Breast epithelium (tissue), 4 donors: ENCODE measurements around the gene CYP46A1. TPM values are rescaled to one million over a fixed set of nuclear protein-coding genes. Genes with fewer than 3 reads are reported as not detected.

ENCODE experiments used
- DNase-seq, 2 donors: peaks; one replicate each; pipeline ENCODE4 v3.0.0-alpha.2; 2019; ENCODE audit warnings: low spot score in 2 of 2
- H3K27ac ChIP-seq, 2 donors: fragments of 200-600 bp; sonication (generic) in 1 of 2; one replicate each; pipeline ENCODE4 v1.5.1; 2016 to 2019; ENCODE audit warnings: mild to moderate bottlenecking in 1 of 2
- H3K27me3 ChIP-seq, 2 donors: fragments of 200-600 bp; sonication (generic) in 1 of 2; one replicate each; pipeline versions ENCODE4 v1.5.1 to v1.6.0; 2017 to 2019; ENCODE audit warnings: control low read depth in 1 of 2, mild to moderate bottlenecking in 1 of 2
- H3K36me3 ChIP-seq: fragments of 200-600 bp; one replicate; pipeline ENCODE4 v1.5.1; 2019
- H3K4me1 ChIP-seq, 2 donors: fragments of 200-600 bp; sonication (generic); one replicate each; pipeline ENCODE4 v1.5.1; 2016 to 2019; ENCODE audit warnings: control low read depth in 1 of 2
- H3K4me3 ChIP-seq, 3 donors: fragments of 200-600 bp; sonication (generic); 1 replicate in 2 of 3; 2 replicates in 1 of 3; pipeline ENCODE4 v1.5.1; 2016 to 2019; ENCODE audit warnings: mild to moderate bottlenecking in 3 of 3, moderate library complexity in 2 of 3
- H3K9me3 ChIP-seq, 2 donors: fragments of 200-600 bp; sonication (generic) in 1 of 2; one replicate each; pipeline ENCODE4 v1.5.1; 2016 to 2019; ENCODE audit warnings: control low read depth in 1 of 2
- POLR2A ChIP-seq: fragments of 450-650 bp; IDR thresholded peaks from one replicate; pipeline ENCODE4 v1.6.1; 2016; ENCODE audit warnings: antibody characterized with exemption, mild to moderate bottlenecking, moderate library complexity
- POLR2AphosphoS5 ChIP-seq, 3 donors: sonication (generic); formaldehyde crosslinking; IDR thresholded peaks; one replicate each; pipeline ENCODE4 v1.6.1; 2017; ENCODE audit warnings: antibody characterized with exemption in 3 of 3
- intact Hi-C: fragments of 100-400 bp; cut with DNase I; formaldehyde crosslinking; loops from one replicate; pipeline ENCODE4 v1.15.1; 2023; ENCODE audit warnings: low total_unique reads
- total RNA-seq, 3 donors: library from RNA; depleted of rRNA; stranded (reverse); fragments of >200 nt; gene quantifications; one replicate each; pipeline ENCODE4 v1.1.0, GENCODE V29; 2016
- TF ChIP-seq, protein P1 (sequence below), 3 donors: fragments of 450-650 bp; IDR thresholded peaks; one replicate each; pipeline ENCODE4 v1.5.1; 2016 to 2017; ENCODE audit warnings: antibody characterized with exemption in 3 of 3, mild to moderate bottlenecking in 3 of 3, moderate library complexity in 3 of 3

The CYP46A1 gene
- total RNA-seq, 3 donors from 2014 or later = 1.6 to 5.2 (median 2.6) TPM

GRCh38 chr14:99727096-99727870 is 43.2 kb downstream of the CYP46A1 start:
- Histone ChIP-seq H3K9me3 (no peaks in the 10 kb centered on the region), H3K36me3 (no peaks in the 10 kb centered on the region), H3K27me3 (peaks cover 0 to 3% of the 10 kb centered on the region in 2 donors), H3K4me3 (no peak overlapping the region), H3K27ac (no peak overlapping the region), H3K4me1 (no peaks in the 10 kb centered on the region)
- DNase-seq = peak in 1 of 2 donors; percentile 41
- intact Hi-C loops = loop anchor here (5.0 kb wide), 1 partner anchor 160 kb away; no protein-coding TSS in a partner anchor
- no peak for TF ChIP-seq POLR2A
- TF ChIP-seq POLR2AphosphoS5 (IDR thresholded peaks at IDR 0.05) = no peak
- TF ChIP-seq, protein P1, sequence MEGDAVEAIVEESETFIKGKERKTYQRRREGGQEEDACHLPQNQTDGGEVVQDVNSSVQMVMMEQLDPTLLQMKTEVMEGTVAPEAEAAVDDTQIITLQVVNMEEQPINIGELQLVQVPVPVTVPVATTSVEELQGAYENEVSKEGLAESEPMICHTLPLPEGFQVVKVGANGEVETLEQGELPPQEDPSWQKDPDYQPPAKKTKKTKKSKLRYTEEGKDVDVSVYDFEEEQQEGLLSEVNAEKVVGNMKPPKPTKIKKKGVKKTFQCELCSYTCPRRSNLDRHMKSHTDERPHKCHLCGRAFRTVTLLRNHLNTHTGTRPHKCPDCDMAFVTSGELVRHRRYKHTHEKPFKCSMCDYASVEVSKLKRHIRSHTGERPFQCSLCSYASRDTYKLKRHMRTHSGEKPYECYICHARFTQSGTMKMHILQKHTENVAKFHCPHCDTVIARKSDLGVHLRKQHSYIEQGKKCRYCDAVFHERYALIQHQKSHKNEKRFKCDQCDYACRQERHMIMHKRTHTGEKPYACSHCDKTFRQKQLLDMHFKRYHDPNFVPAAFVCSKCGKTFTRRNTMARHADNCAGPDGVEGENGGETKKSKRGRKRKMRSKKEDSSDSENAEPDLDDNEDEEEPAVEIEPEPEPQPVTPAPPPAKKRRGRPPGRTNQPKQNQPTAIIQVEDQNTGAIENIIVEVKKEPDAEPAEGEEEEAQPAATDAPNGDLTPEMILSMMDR (IDR thresholded peaks at IDR 0.05) = no peak

DNA sequence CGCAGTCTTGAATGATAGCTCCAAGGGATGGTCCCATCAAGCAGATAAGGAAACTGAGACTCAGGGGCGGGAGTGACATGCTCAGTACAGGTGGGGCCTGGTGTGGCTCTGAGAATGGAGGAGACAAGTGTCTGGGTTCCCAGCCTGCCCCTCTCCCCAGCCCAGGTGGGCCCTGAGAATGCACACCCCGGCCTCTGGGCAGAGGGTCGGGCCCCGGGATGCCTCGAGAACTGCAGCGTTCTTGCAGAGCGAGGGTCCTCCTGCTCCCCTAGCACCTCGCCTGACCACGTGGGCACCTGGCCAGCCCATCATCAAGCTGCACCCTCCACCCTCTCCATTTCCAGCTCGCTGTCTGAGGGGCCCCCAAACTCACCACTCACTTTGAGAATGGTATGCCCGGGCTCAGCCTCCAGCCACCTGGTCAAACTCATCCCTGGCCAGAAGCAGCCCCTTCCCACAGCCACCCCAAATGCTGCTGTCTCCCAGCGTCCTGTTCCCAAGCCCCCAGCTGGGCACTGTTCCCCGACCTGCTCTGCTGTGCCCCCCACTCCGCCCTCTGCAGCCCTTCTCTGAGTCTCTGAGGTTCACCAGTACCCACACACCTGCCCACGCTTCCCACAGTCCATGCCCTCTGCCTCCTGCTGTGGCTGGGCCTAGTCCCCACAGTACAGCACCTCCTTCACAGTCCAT is 44.3 kb downstream of the CYP46A1 start:
- Histone ChIP-seq H3K36me3 (no peaks in the 10 kb centered on the region), H3K27me3 (peaks cover 0 to 3% of the 10 kb centered on the region in 2 donors), H3K9me3 (no peaks in the 10 kb centered on the region), H3K4me1 (no peaks in the 10 kb centered on the region), H3K4me3 (no peak overlapping the region), H3K27ac (no peak overlapping the region)
- TF ChIP-seq, protein P1 (IDR thresholded peaks at IDR 0.05) = no peak
- TF ChIP-seq POLR2AphosphoS5 (IDR thresholded peaks at IDR 0.05) (no peak), POLR2A (no peak)
- intact Hi-C loops = loop anchor here (5.0 kb wide), 1 partner anchor 159 kb away; no protein-coding TSS in a partner anchor
- peak in 1 of 2 donors; percentile 43 for DNase-seq

DNA sequence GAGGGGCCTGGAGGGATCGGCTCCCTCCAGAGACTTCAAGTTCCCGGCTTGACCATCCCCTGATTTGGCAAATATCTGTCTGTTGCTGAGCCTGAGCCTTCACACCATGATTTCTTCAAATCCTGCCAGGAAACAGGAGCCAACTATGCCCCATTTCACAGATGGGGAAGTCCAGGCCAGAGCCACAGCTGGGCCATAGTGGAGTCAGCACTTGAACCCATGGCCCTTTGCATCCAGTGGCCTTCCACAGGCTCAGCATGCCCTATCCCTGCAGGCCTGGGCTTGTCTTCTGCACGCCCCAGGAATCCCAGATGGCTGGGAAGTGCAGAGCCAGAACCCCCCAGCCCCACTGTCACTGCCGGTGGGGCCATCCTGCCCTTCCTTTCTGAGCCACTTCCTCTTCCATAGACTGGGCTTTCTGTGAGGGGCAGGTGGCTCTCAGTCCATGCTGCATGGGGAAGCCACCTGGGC is 44.9 kb downstream of the CYP46A1 start:
- Histone ChIP-seq H3K27me3 (peaks cover 0 to 3% of the 10 kb centered on the region in 2 donors), H3K4me1 (no peaks in the 10 kb centered on the region), H3K27ac (no peak overlapping the region), H3K4me3 (no peak overlapping the region), H3K36me3 (no peaks in the 10 kb centered on the region), H3K9me3 (no peaks in the 10 kb centered on the region)
- peak in 1 of 2 donors; percentile 19 for DNase-seq
- TF ChIP-seq, protein P1 (IDR thresholded peaks at IDR 0.05) = no peak
- TF ChIP-seq POLR2A (no peak), POLR2AphosphoS5 (IDR thresholded peaks at IDR 0.05) (no peak)
- intact Hi-C loops = loop anchor here (5.0 kb wide), 1 partner anchor 158 kb away; no protein-coding TSS in a partner anchor

DNA sequence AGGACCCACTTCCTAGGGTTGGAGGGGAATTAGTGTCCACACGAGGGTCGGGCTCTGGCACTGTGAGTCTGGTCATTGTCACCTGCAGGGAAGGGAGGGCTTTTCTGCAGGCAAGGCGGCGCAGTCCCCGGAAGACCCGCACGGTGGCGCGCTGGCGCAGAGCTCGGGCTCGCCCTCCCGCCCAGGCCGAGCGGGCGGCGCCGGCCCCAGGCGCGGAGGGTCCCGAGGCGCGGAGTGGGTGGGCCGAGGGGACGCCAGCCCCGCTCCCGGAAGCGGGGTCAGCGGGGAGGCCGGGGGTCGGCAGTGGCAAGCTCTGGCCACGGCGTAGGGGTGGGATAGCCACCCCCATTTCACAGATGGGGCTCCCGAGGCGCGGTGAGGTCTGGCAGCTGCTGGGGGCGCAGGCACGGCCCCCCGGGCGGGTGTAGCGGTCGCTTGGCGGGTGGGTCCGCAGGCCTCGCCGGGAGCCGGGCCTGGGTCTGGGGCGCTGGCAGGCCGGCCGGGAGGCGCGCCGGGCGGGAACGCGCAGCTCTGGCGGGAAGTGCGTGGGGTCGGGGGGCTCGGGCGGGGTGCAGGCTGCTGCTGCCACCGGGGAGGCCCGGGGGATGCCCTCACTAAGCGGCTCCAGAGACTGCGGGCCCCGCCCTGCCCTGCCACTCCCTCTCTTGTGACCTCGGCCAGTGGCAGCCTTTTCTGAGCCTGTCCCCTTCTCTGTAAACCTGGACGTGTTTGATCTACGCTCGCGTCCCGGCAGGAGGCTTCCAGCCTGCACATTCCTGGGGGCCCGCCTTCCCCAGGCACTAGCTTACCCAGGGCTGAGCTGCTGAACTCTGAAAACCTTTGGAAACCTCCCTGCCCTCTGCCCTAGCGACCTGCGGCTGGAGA is 46.1 kb downstream of the CYP46A1 start:
- Histone ChIP-seq H3K27ac (peak overlapping the region in 1 of 2 donors; percentile 43), H3K27me3 (peaks cover 0 to 3% of the 10 kb centered on the region in 2 donors)

More for the DNA sequence above, 46.1 kb downstream of the CYP46A1 start:
- Histone ChIP-seq H3K4me1 (no peaks in the 10 kb centered on the region), H3K9me3 (no peaks in the 10 kb centered on the region), H3K4me3 (peak overlapping the region; percentile 46 to 74 (median 52)), H3K36me3 (no peaks in the 10 kb centered on the region)
- intact Hi-C loops = loop anchor here (5.0 kb wide), 1 partner anchor 157 kb away; no protein-coding TSS in a partner anchor
- TF ChIP-seq, protein P1 (IDR thresholded peaks at IDR 0.05) = peak; percentile 34 to 88 (median 47)
- no peak for TF ChIP-seq POLR2A
- DNase-seq = peak in 1 of 2 donors; percentile 64
